Cardiac fibroblast (primary cell): ENCODE data around the gene PTPN20.
"Not testable (repeated sequence)": the region's sequence is repeated elsewhere in the genome, so short reads cannot be mapped to it uniquely, and the experiment has no call there.

Source experiments
- DNase-seq, 2 donors: peaks; one replicate each; pipeline versions ENCODE4 v3.0.0 to v3.0.0-alpha.2; 2010; ENCODE audit warnings: low read depth in 2 of 2
- H3K4me3 ChIP-seq, 2 donors: replicated peaks in 1 of 2; 1 replicate in 1 of 2; 2 replicates in 1 of 2; pipeline ENCODE4 v1.5.1; 2011; ENCODE audit warnings: low read depth in 2 of 2, low read length in 2 of 2, mild to moderate bottlenecking in 2 of 2, moderate library complexity in 1 of 2
- CTCF ChIP-seq: IDR thresholded peaks from one replicate; pipeline ENCODE4 v1.5.1; 2011; ENCODE audit warnings: low read depth, mild to moderate bottlenecking, low read length, inconsistent platforms

PTPN20 gene

GRCh38 chr10:46932383-46932782, 21.2 kb downstream of the PTPN20 start:
- DNase-seq, H3K4me3 ChIP-seq: not testable (repeated sequence)

GRCh38 chr10:46941091-46941490, 29.9 kb downstream of the PTPN20 start:
- DNase-seq, H3K4me3 ChIP-seq: not testable (repeated sequence)

GRCh38 chr10:46948687-46949518, 37.7 kb downstream of the PTPN20 start:
- H3K4me3 ChIP-seq, DNase-seq: not testable (repeated sequence)

- H3K4me3 ChIP-seq, DNase-seq: not testable (repeated sequence)
Observed at GRCh38 chr10:46952540-46952939, 41.3 kb downstream of the PTPN20 start.

- H3K4me3 ChIP-seq, DNase-seq: not testable (repeated sequence)
Observed at GRCh38 chr10:46960742-46961141, 49.5 kb downstream of the PTPN20 start.

GRCh38 chr10:46963356-46963755, 52.1 kb downstream of the PTPN20 start:
- not testable (repeated sequence) for H3K4me3 ChIP-seq, DNase-seq

- not testable (repeated sequence) for H3K4me3 ChIP-seq, DNase-seq
Observed at GRCh38 chr10:46967013-46967412, 55.8 kb downstream of the PTPN20 start.

- H3K4me3 ChIP-seq = not testable (repeated sequence)
Observed at GRCh38 chr10:46980223-46980622, 69.0 kb downstream of the PTPN20 start.

GRCh38 chr10:46987233-46987924, 76.2 kb downstream of the PTPN20 start:
- H3K4me3 ChIP-seq, DNase-seq: not testable (repeated sequence)

More at GRCh38 chr10:46980223-46980622, 69.0 kb downstream of the PTPN20 start:
- DNase-seq = not testable (repeated sequence)

GRCh38 chr10:46992803-46993561, 81.8 kb downstream of the PTPN20 start:
- no peak overlapping the region for H3K4me3 ChIP-seq
- DNase-seq = peak; percentile 62 to 71
- TF ChIP-seq CTCF = peak; percentile 61

- TF ChIP-seq CTCF = no peak
- no peak overlapping the region for H3K4me3 ChIP-seq
Observed at GRCh38 chr10:46995234-46995633, 84.0 kb downstream of the PTPN20 start.

More at GRCh38 chr10:46995234-46995633, 84.0 kb downstream of the PTPN20 start:
- DNase-seq = peak; percentile 0 to 4
